Measurements from ENCODE around the gene SLC44A5. TPM values are rescaled to one million over a fixed set of nuclear protein-coding genes. Genes with fewer than 3 reads are reported as not detected.

Gene SLC44A5
- total and polyA plus RNA-seq, 10 of the 15 experiments (the other 5 are each of a cell fraction or from before 2014, with no cell fraction given): 0.04 to 1.3 TPM; not detected in 8

GRCh38 chr1:75338616-75339483 lies 272.1 kb downstream of the SLC44A5 start:
- H3K4me1 ChIP-seq (ENCODE audit: control insufficient read depth, insufficient read depth, low read length): peaks cover 25% of the 10 kb centered on the region
- ChIA-PET POLR2A (no interaction called here), RAD21 (ENCODE audit: unreplicated experiment) (no interaction called here), SMC1A (ENCODE audit: uncharacterized antibody, unreplicated experiment) (no interaction called here), CTCF (no interaction called here)
- peak; percentile 59 for FAIRE-seq
- in situ Hi-C loops (cut with MboI) (no loop called here), intact Hi-C loops (cut with micrococcal nuclease; ENCODE audit: unreplicated experiment) (no loop called here)
- WGBS (ENCODE audit: insufficient coverage, insufficient replicate concordance, low lambda C conversion rate, missing lambda C conversion rate): 27% methylated on average over 6 of the region's 6 CpGs
- no peaks in the 10 kb centered on the region for H3K36me3 ChIP-seq (ENCODE audit: control insufficient read depth in 2 of 2, insufficient read depth in 2 of 2, low read length in 1 of 2)
- H3K9ac ChIP-seq (ENCODE audit: control insufficient read depth, insufficient read depth, low read length): no peak overlapping the region
- H3K27me3 ChIP-seq (replicated peaks in 1 of 2; ENCODE audit: control insufficient read depth in 2 of 2, insufficient read depth in 2 of 2, low read length in 1 of 2): no peaks in the 10 kb centered on the region; a peak in 1 of 4 replicates
- ATAC-seq: peak; percentile 89
- no peaks in the 10 kb centered on the region for H4K20me1 ChIP-seq (ENCODE audit: control insufficient read depth, insufficient read depth)
- no peaks in the 10 kb centered on the region for H3K9me3 ChIP-seq (replicated peaks; ENCODE audit: control insufficient read depth, insufficient read depth, low read length)
- no peaks in the 10 kb centered on the region for H3K79me2 ChIP-seq (ENCODE audit: control insufficient read depth, insufficient read depth, low read length)
- no TSS peak for BruUV-seq (replicated peaks)
- no peak overlapping the region; the same call in 1 of the 2 replicates for H3K27ac ChIP-seq (ENCODE audit: control insufficient read depth, insufficient read depth)
- H3K4me3 ChIP-seq: no peak overlapping the region
- peak overlapping the region; percentile 30 for H3K4me2 ChIP-seq (ENCODE audit: control insufficient read depth, insufficient read depth)
- DNase-seq (ENCODE audit: low read depth, low spot score): peak; percentile 54
- no peak overlapping the region for H2AFZ ChIP-seq (ENCODE audit: control insufficient read depth, low read depth, low read length)
- TF ChIP-seq FOXM1 (IDR thresholded peaks at IDR 0.05; ENCODE audit: low read depth, low read length) (peak; percentile 80), HDAC2 (IDR thresholded peaks at IDR 0.05) (no peak), RELB (IDR thresholded peaks at IDR 0.05; ENCODE audit: low read depth) (peak; percentile 35; the same call in 1 of the 2 replicates), MEF2A (IDR thresholded peaks at IDR 0.05; ENCODE audit: insufficient read depth, low read depth, low read length) (0 out of 2 replicates have a peak, but pooled peaks have one; percentile 39), POU2F2 (IDR thresholded peaks at IDR 0.05; ENCODE audit: borderline replicate concordance, low read depth, low read length) (peak; percentile 47; the same call in 1 of the 3 replicates), EP300 (IDR thresholded peaks at IDR 0.05; ENCODE audit: borderline replicate concordance in 1 of 2, control insufficient read depth in 1 of 2, low read depth in 2 of 2, low read length in 2 of 2) (peak; percentile 56 to 65; a peak in 2 of 4 replicates), RUNX3 (IDR thresholded peaks at IDR 0.05; ENCODE audit: low read length) (peak; percentile 90), IRF5 (IDR thresholded peaks at IDR 0.05; ENCODE audit: borderline replicate concordance) (no peak), ASH2L (IDR thresholded peaks at IDR 0.05; ENCODE audit: borderline replicate concordance, low read depth) (no peak), EED (IDR thresholded peaks at IDR 0.05; ENCODE audit: low read depth) (0 out of 2 replicates have a peak, but pooled peaks have one; percentile 20), CREM (IDR thresholded peaks at IDR 0.05; ENCODE audit: low read depth) (peak; percentile 53; the same call in 1 of the 2 replicates), SPI1 (IDR thresholded peaks at IDR 0.05; ENCODE audit: borderline replicate concordance, insufficient read depth, low read depth, low read length) (peak; percentile 91), DPF2 (IDR thresholded peaks at IDR 0.05) (peak; percentile 48; the same call in 1 of the 2 replicates), BCL11A (IDR thresholded peaks at IDR 0.05; ENCODE audit: low read depth, low read length) (peak; percentile 80; the same call in 1 of the 2 replicates), YY1 (IDR thresholded peaks at IDR 0.05; ENCODE audit: low read depth, low read length) (0 out of 2 replicates have a peak, but pooled peaks have one; percentile 9), IKZF2 (IDR thresholded peaks at IDR 0.05) (peak in 1 of 2 experiments; percentile 23; a peak in 1 of 4 replicates), SUPT20H (IDR thresholded peaks at IDR 0.05; ENCODE audit: borderline replicate concordance, control insufficient read depth, low read depth, low read length) (no peak), ATF2 (IDR thresholded peaks at IDR 0.05; ENCODE audit: low read length) (peak; percentile 88), BMI1 (IDR thresholded peaks at IDR 0.05; ENCODE audit: borderline replicate concordance) (peak; percentile 60), ATF7 (IDR thresholded peaks at IDR 0.05; ENCODE audit: low read depth) (peak; percentile 67; the same call in 1 of the 2 replicates)

All from GM12878 (cell line).